Mesothelial cell of epicardium (in vitro differentiated cells): Measurements from ENCODE around the gene AP1B1. TPM values are rescaled to one million over a fixed set of nuclear protein-coding genes. Genes with fewer than 3 reads are reported as not detected.

Experiments used
- DNase-seq, 2 experiments: peaks; one replicate each; pipeline ENCODE4 v3.0.0; 2021; ENCODE audit warnings: low spot score in 2 of 2; ENCODE audit not compliant: unreplicated experiment in 2 of 2
- H3K27ac Mint-ChIP-seq: 2 replicates; pipeline ENCODE4 v1.8.0; 2021; ENCODE audit warnings: mixed read lengths
- H3K27me3 Mint-ChIP-seq: 2 replicates; pipeline ENCODE4 v1.8.0; 2021; ENCODE audit warnings: low read depth, mixed read lengths
- H3K36me3 Mint-ChIP-seq: 2 replicates; pipeline ENCODE4 v1.8.0; 2021; ENCODE audit warnings: mixed read lengths
- H3K4me1 Mint-ChIP-seq: 2 replicates; pipeline ENCODE4 v1.8.0; 2021; ENCODE audit warnings: mixed read lengths
- H3K4me3 Mint-ChIP-seq: 2 replicates; pipeline ENCODE4 v1.8.0; 2021; ENCODE audit warnings: mild to moderate bottlenecking, moderate library complexity, mixed read lengths
- H3K9me3 Mint-ChIP-seq: 2 replicates; pipeline ENCODE4 v1.8.0; 2021; ENCODE audit warnings: mixed read lengths
- CTCF ChIP-seq: fragments of 200-600 bp; sonication (generic); IDR thresholded peaks from one replicate; pipeline ENCODE4 v1.5.0; 2021; ENCODE audit warnings: antibody characterized with exemption; ENCODE audit not compliant: unreplicated experiment
- total RNA-seq: library from RNA; stranded (reverse); gene quantifications from 3 replicates; pipeline ENCODE4 v1.2.1, GENCODE V29; 2021

AP1B1 gene
- 40.3 to 43.9 TPM (median 41.0 TPM) in 3 replicates for total RNA-seq

DNA sequence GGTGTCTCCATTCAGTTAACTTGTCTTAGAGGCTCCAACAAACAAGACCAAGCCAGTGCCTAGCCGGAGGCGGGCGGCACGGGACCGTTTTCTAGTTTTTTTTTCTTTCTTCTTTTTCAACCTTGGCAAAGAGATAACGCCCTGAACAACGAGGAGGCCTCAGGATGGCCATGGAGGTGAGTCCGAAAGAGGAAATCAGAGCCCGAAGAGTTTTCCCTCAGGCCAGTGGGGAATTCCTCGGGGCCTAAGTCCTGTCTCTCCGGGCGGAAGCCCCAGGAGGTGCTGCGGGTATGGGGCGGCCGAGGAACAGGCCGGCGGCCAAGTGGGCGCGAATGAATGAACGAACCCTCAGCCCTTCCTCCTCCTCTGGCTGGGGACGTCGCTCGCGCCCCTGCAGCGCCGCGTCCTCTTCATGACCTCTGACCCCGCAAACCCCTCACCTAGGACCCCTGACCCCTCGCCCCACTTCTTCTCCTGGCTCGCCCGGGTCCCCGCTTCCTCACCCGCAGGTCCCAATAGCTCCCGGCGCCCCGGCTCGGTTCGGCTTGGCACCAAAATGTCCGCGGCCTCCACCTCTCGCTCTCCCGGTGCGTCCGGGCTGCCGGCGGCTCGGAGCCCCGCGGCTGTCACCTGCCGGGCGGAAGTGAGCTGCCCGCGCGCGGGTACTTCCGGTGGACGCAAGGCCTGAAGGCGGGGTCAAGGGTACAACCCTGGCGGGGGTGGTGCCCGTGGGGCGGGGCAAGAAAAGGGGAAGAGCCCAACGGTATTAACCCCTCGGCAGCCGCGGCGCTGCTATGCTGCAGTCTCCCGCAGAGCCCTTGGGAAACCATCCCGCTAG lies at the start of gene AP1B1:
TSS of gene AP1B1 (minus strand) at position 650 of the 838 bp plus-strand sequence. CDS start 21,327 bp downstream, outside the sequence.
- DNase-seq: peak; percentile 67 to 75
- H3K4me1 Mint-ChIP-seq: peaks cover 12% of the 10 kb centered on the region
- H3K27ac Mint-ChIP-seq: peak within 1 kb of the TSS; percentile 95
- H3K4me3 Mint-ChIP-seq: peak within 1 kb of the TSS; percentile 84
- H3K9me3 Mint-ChIP-seq: no peaks in the 10 kb centered on the region
- TF ChIP-seq CTCF: no peak
- H3K27me3 Mint-ChIP-seq: no peaks in the 10 kb centered on the region
- H3K36me3 Mint-ChIP-seq: no peaks in the 10 kb centered on the region

- H3K9me3 Mint-ChIP-seq: no peaks in the 10 kb centered on the region
- peaks cover 40% of the 10 kb centered on the region for H3K4me1 Mint-ChIP-seq
- DNase-seq: no peak
- H3K36me3 Mint-ChIP-seq: no peaks in the 10 kb centered on the region
- peaks cover 18% of the 10 kb centered on the region for H3K27me3 Mint-ChIP-seq
- H3K4me3 Mint-ChIP-seq: no peak overlapping the region
- no peak overlapping the region for H3K27ac Mint-ChIP-seq
- no peak for TF ChIP-seq CTCF
Measured at GRCh38 chr22:29435236-29436136, 47.1 kb upstream of the AP1B1 start.

- Mint-ChIP-seq H3K27ac (no peak overlapping the region), H3K36me3 (no peaks in the 10 kb centered on the region), H3K27me3 (peaks cover 25% of the 10 kb centered on the region), H3K4me1 (peaks cover 40% of the 10 kb centered on the region), H3K4me3 (no peak overlapping the region), H3K9me3 (no peaks in the 10 kb centered on the region)
- DNase-seq: no peak
- no peak for TF ChIP-seq CTCF
Measured at GRCh38 chr22:29434288-29434687, 45.9 kb upstream of the AP1B1 start.

DNA sequence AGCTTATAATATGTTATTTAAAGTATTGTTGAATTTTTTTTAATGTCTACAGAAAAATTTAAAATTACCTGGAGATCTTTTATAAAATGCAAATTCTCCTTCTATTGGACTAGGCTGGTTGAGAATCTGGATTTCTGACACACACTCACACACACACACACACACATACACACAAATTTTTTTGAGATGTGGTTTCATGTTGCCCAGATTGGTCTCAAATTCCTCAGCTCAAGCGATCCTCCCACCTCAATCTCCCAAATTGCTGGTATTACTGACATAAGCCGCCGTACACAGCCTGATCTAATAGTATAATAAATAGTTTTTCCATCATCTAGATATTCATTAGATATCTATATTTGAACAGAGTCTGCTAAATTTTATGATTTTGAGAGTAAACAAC lies 45.5 kb upstream of the AP1B1 start:
- H3K4me1 Mint-ChIP-seq: peaks cover 40% of the 10 kb centered on the region
- peaks cover 29% of the 10 kb centered on the region for H3K27me3 Mint-ChIP-seq
- no peak for DNase-seq
- H3K36me3 Mint-ChIP-seq: no peaks in the 10 kb centered on the region
- no peaks in the 10 kb centered on the region for H3K9me3 Mint-ChIP-seq
- no peak for TF ChIP-seq CTCF
- no peak overlapping the region for H3K27ac Mint-ChIP-seq
- H3K4me3 Mint-ChIP-seq: no peak overlapping the region

GRCh38 chr22:29431986-29432385 lies 43.6 kb upstream of the AP1B1 start:
- no peaks in the 10 kb centered on the region for H3K36me3 Mint-ChIP-seq
- peaks cover 32% of the 10 kb centered on the region for H3K27me3 Mint-ChIP-seq
- H3K4me1 Mint-ChIP-seq: peaks cover 34% of the 10 kb centered on the region
- DNase-seq: no peak
- H3K27ac Mint-ChIP-seq: no peak overlapping the region
- H3K9me3 Mint-ChIP-seq: no peaks in the 10 kb centered on the region
- no peak overlapping the region for H3K4me3 Mint-ChIP-seq
- TF ChIP-seq CTCF: no peak
